ENCODE measurements around the gene ACVR1. TPM values are rescaled to one million over a fixed set of nuclear protein-coding genes. Genes with fewer than 3 reads are reported as not detected.
"Not testable (repeated sequence)": the region's sequence is repeated elsewhere in the genome, so short reads cannot be mapped to it uniquely, and the experiment has no call there.

ACVR1 gene
- total RNA-seq, 2 experiments from 2014 or later, result 6.4 to 7.1 TPM

DNA sequence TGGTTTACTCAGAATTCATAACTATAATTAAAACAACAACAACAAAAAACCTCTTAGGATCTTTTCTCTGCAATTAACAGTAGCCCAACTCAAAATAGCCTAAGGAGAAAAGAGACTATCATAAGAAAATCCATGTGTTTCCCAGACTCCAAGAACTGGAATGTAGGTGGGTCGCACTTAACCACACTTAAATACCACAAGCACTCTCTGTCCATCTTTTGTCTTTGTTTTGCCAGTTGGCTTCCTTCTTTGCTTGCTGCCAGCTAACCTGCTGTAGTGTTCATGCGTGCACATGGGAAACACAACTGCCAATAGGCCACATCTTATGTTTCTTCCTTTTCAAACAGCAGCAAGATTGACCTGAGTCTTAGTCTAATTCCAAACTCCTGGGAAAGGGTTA lies 24.1 kb upstream of the ACVR1 start:
- no peaks in the 10 kb centered on the region for H3K27me3 Mint-ChIP-seq
- H3K4me3 Mint-ChIP-seq, result no peak overlapping the region
- H3K9me3 Mint-ChIP-seq, result peaks cover 2% of the 10 kb centered on the region
- H3K36me3 Mint-ChIP-seq, result peaks cover 8% of the 10 kb centered on the region
- H3K4me1 Mint-ChIP-seq, result peaks cover 61% of the 10 kb centered on the region
- H3K27ac Mint-ChIP-seq, result peak overlapping the region; percentile 97
- no peak for DNase-seq

DNA sequence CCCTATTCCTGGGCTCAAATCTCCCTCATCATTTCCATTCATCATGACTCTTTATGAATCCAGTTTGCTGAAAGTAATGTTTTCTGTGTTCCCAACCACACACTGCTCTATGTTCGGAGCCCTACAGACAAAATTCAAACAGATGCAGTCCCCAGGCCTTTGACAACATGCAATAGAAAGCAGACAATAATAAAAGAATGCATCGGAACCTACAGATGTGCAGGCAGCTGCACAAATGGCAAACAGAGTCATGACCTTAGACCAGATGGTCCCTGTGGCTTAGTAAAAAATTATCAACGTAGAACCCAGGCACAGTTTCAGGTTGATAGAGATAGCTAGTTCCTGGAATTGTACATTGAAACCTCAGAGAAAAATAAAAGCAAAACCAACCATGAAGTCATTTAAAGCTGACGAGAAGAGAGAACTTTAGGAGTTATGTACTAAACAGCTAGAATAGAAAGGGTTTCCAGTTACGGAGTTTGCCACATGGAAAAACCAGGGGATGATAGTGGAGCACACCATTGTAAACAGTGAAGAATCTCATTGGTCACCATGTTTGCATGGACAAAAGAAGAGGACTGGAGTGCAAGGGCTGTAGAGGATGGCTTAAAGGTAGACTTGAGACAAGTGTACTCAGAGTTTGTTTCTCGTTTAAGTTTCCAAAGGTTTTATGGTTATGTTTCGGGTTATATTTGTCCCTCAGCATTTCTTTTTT lies 23.2 kb upstream of the ACVR1 start:
- Mint-ChIP-seq H3K4me1 (peaks cover 66% of the 10 kb centered on the region), H3K27me3 (no peaks in the 10 kb centered on the region), H3K9me3 (peaks cover 2% of the 10 kb centered on the region), H3K4me3 (peak overlapping the region; percentile 69), H3K36me3 (peaks cover 8% of the 10 kb centered on the region), H3K27ac (peak overlapping the region; percentile 97)
- DNase-seq, result peak; percentile 23

DNA sequence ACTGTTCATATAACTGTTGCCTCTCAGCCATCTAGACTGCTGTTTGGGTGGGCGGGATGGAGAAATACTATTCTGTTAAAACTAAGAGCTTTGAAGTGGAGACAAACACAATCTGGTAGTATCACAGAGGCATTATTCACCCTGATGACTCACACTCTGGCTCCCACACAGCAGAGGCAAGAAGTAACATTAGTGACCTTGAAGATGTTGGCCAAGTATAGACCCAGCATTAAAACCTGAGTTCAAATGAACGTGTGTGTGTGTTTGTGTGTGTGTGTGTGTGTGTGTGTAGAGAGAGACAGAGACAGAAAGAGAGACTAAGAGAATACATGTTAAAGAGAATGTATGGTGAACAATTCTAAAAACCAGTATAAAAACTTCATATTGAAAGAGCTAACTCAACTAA lies 22.5 kb upstream of the ACVR1 start:
- peaks cover 67% of the 10 kb centered on the region for H3K4me1 Mint-ChIP-seq
- no peaks in the 10 kb centered on the region for H3K27me3 Mint-ChIP-seq
- H3K9me3 Mint-ChIP-seq, result peaks cover 2% of the 10 kb centered on the region
- peaks cover 8% of the 10 kb centered on the region for H3K36me3 Mint-ChIP-seq
- peak overlapping the region; percentile 97 for H3K27ac Mint-ChIP-seq
- peak; percentile 74 for DNase-seq
- peak overlapping the region; percentile 38 for H3K4me3 Mint-ChIP-seq

DNA sequence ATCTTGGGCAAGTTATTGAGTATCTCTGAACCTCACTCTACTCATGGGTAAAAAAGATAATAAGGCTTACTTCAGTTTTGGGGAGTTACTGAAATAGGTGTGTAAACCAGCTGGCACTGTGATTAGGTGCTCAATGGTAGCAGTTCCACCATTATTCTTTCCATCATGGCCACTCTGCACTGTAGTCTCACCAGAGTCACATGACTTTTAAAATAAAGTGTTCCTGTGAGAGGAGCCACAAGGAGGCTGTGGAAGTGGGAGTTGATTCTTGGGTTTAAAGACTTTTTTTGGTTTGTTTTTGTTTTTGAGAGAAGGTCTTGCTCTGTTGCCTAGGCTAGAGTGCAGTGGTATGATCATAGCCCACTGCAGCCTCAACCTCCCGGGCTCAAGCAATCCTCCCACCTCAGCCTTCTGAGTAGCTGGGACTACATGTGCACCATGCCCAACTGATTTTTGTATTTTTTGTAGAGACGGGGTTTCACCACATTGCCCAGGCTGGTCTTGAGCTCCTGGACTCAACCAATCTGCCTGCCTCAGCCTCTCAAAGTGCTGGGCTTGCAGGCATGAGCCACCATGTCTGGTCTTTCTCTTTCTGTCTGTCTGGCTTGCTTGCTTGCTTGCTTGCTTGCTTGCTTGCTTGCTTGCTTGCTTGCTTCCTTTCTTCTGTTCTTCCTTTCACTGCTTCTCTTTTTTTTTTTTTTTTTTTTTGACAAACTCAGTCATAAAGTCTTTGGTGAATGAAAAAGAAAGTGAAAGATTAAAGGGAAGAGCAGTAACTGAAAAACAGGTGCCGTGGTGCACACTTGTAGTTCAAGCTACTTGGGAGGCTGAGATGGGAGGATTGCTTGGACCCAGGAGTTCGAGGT lies 21.2 kb upstream of the ACVR1 start:
- peak; percentile 34 for DNase-seq
- H3K36me3 Mint-ChIP-seq, result peaks cover 8% of the 10 kb centered on the region
- peaks cover 2% of the 10 kb centered on the region for H3K9me3 Mint-ChIP-seq
- H3K27ac Mint-ChIP-seq, result peak overlapping the region; percentile 97
- peak overlapping the region; percentile 82 for H3K4me3 Mint-ChIP-seq
- H3K27me3 Mint-ChIP-seq, result no peaks in the 10 kb centered on the region
- peaks cover 71% of the 10 kb centered on the region for H3K4me1 Mint-ChIP-seq

DNA sequence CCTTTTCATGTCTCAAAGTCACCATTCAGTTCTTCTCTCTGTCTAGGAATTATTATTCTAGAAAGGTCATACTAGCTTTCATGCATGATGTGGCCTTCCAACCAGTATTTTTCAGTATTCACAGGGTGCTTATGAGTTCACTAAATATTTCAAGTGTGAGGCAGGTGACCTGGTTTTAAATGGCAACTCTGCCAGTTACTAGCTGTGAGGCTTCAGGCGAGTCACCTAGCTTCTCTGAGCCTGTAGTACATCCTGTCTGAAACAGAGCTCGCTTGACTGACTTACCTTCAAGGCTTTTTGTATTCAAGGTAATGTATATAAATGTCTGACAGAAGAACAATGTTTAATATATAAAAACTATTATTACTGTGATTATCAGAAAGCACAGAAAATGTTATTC lies 19.4 kb upstream of the ACVR1 start:
- DNase-seq, result no peak
- Mint-ChIP-seq H3K27ac (no peak overlapping the region), H3K27me3 (no peaks in the 10 kb centered on the region), H3K4me3 (no peak overlapping the region), H3K36me3 (peaks cover 9% of the 10 kb centered on the region), H3K9me3 (peaks cover 2% of the 10 kb centered on the region), H3K4me1 (peaks cover 75% of the 10 kb centered on the region)

DNA sequence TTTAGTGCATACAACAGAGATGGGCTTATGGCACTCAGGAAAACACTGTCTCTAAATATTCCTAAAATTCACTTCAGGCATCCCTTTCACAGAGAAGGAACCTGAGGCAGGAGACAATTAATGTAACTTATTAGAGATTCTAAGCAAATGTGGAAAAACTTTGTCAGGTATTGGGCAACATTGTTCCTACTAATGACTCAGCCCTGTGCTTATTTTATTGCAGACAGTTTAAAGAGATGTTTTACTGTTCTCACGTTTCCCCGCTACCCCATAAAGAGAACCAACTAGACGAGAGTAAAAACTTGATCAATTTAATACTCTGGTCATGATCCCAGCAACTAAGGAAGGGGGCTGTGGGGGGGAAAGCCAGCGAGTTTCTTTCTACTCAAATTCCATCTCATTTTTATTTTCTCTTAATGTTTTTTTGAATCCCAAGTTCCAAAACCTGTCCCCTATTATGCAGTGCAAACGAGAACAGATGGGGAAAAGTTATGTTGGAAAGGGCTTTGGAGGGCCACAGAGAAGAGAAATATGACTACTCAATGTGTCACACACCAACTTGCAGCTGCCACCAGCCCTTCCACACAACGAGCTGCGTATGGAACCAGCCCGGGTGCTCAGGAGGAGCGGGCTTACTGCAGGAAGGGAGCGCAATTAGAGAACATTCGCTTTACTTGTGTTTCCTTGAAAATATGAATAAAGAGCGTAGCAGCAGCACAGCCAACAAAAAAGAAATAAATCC lies 18.7 kb upstream of the ACVR1 start:
- Mint-ChIP-seq H3K36me3 (peaks cover 7% of the 10 kb centered on the region), H3K4me3 (no peak overlapping the region), H3K27ac (no peak overlapping the region), H3K9me3 (peaks cover 2% of the 10 kb centered on the region), H3K4me1 (peaks cover 70% of the 10 kb centered on the region), H3K27me3 (no peaks in the 10 kb centered on the region)
- DNase-seq, result no peak

DNA sequence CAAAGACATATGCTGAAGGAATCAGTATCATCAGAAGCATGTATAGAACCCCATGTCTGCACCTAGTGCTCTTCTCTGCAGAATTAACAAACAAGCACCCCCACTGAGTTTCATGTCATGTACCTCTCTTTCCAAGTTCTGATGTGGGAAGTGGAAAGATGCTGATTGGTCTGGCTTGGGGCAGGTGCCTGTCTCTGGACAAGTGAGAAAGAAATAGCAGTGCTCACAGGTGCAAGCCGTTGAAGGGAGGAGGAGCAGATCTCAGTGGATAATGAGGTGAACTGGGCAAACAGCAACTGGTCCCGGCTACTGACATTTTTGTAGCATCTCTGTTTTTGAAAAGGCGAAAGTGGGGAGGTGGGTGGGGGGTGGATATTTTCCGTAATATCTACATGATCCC lies 17.5 kb upstream of the ACVR1 start:
- Mint-ChIP-seq H3K4me1 (peaks cover 58% of the 10 kb centered on the region), H3K27ac (no peak overlapping the region), H3K9me3 (peaks cover 2% of the 10 kb centered on the region), H3K36me3 (peaks cover 9% of the 10 kb centered on the region), H3K27me3 (no peaks in the 10 kb centered on the region), H3K4me3 (no peak overlapping the region)
- no peak for DNase-seq

DNA sequence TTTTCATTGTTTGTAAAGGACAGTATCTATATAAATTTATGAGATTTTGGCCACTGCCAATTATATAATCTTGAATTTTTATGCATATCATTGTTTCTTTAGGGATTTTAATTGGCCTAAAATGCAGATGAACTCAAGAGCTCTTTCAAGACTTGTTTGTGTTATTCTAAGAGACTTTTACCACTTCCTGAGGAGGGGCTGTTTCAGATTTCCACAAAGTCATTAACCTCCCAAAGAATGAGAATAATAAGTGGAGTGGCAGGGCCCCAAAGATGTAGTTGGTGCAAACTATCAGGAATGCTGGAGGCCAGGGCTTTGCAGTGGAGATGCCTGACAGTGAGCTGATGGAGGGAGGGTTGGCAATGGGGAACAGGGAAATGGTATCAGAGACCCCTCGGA lies 15.5 kb upstream of the ACVR1 start:
- no peak for DNase-seq
- Mint-ChIP-seq H3K9me3 (no peaks in the 10 kb centered on the region), H3K27me3 (no peaks in the 10 kb centered on the region), H3K36me3 (peaks cover 3% of the 10 kb centered on the region), H3K4me1 (peaks cover 48% of the 10 kb centered on the region), H3K27ac (peak overlapping the region; percentile 40), H3K4me3 (no peak overlapping the region)

DNA sequence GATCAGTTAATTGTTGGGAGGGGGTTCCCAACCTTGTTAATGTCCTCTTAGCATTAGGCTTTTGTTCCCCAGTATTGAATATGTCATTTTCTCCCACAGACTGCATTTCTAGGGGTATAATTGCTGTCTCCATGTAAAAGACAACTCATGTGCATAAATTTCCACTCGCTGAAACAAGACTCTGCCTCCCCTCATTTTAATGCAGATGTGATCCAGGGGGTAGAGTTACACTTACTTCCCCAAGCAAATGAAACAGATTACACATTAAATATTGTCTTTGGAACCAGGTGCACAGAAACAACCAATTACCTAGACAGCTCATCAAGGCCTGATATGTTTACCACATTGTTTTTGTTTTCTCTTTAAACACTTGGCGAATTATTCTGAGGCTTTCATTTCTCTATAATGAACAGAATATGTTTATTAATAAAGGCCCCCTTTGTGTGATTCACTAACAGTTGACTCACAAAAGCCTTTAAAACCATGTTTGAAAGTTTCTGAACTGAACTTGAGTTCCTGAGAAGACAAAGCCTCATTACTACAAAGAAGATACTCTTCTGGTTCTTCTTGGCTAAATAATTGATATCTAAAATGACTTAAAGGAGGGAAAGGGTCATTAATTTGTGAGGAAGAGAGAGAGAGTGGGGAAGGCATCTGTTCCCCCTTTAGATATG lies 15.0 kb upstream of the ACVR1 start:
- no peaks in the 10 kb centered on the region for H3K9me3 Mint-ChIP-seq
- peak overlapping the region; percentile 81 for H3K27ac Mint-ChIP-seq
- no peaks in the 10 kb centered on the region for H3K27me3 Mint-ChIP-seq
- no peak overlapping the region for H3K4me3 Mint-ChIP-seq
- no peak for DNase-seq
- H3K36me3 Mint-ChIP-seq, result peaks cover 3% of the 10 kb centered on the region
- peaks cover 42% of the 10 kb centered on the region for H3K4me1 Mint-ChIP-seq

DNA sequence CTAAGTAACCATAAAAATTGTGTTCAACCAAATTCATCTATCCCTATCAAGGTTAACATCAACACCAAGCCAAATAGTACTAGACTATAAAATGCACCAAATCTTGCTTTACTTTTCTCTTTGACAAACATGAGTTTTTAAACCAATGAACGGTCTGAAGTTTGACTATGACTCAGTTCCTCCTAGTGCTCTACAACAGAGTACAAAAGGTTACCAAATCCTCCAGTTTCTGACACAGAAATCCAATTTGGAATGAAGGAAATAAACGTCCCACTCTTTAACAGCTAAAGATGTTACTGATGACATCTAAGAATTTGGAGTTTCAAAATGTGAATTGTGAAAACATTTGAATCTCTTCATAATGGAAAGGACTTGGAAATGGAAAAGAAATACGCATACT lies 11.8 kb upstream of the ACVR1 start:
- no peak overlapping the region for H3K4me3 Mint-ChIP-seq
- no peaks in the 10 kb centered on the region for H3K27me3 Mint-ChIP-seq
- no peak for DNase-seq
- H3K9me3 Mint-ChIP-seq, result no peaks in the 10 kb centered on the region
- H3K4me1 Mint-ChIP-seq, result peaks cover 22% of the 10 kb centered on the region
- H3K27ac Mint-ChIP-seq, result no peak overlapping the region
- peaks cover 3% of the 10 kb centered on the region for H3K36me3 Mint-ChIP-seq

DNA sequence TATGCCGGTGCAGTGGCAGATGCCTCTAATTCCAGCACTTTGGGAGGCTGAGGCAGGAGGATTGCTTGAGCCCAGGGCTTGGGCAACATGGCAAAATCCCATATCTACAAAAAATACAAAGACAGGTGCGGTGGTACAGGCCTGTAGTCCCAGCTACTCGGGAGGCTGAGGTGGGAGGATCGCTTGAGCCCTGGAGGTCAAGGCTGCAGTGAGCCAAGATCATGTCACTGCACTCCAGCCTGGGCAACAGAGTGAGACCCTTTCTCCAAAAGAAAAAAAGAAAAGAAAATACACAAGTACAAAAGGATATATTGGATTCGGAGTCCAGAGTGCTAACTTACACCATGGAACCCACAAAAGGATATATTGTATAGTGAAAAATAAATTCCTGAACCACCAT lies 8.4 kb upstream of the ACVR1 start:
- H3K9me3 Mint-ChIP-seq, DNase-seq, H3K27me3 Mint-ChIP-seq, H3K4me1 Mint-ChIP-seq, H3K36me3 Mint-ChIP-seq, H3K4me3 Mint-ChIP-seq, H3K27ac Mint-ChIP-seq: not testable (repeated sequence)

DNA sequence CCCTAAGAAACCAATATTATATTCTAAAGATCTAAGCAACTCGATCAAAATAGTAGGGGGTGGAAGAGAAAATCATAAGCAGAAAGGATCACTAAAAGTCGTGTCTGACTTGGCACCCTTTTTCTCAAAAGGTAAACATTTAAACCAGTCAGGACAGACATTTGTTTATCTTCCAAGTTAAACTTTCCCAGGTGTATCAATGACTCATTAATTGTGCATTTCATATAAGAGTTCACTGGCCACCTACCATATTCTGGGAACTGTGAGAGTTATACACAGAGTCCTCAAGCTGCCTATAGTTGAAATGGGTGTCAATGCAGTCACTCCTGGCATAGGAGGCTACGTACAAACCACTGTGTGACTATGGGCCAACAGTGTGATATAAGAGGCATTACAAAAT lies 4.8 kb upstream of the ACVR1 start:
- Mint-ChIP-seq H3K4me1 (peaks cover 15% of the 10 kb centered on the region), H3K9me3 (no peaks in the 10 kb centered on the region), H3K4me3 (no peak overlapping the region), H3K36me3 (no peaks in the 10 kb centered on the region), H3K27ac (no peak overlapping the region), H3K27me3 (no peaks in the 10 kb centered on the region)
- DNase-seq, result no peak

DNA sequence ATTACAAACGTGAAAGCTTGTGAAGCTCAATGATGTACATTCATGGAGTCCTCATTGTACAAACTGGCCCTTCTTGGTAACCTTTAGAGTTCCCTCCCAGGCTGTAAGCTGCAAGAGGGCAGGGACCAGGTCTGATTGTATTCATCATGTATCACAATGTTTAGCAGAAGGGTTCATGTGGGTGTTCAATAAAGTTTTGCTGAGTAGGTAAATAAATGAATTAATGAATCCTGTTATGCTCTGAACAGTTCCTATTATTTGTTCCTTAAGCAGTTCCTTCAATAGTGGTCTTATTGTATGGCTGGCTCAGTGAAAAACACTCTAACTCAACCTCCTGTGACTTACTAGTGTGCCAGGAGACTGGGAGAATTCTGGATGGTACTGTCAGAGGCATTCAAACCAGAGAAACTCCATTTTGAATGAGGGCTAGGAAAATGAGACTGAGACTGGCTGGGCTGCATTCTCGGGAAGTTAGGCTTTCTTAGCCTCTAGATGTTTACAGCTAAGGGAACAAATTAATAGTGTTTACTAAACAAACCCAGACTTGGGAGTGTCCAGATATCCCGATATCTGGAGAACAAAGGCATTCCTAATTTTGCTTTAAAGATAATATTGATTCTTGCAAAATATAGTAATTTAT lies 1.8 kb upstream of the ACVR1 start:
- no peaks in the 10 kb centered on the region for H3K36me3 Mint-ChIP-seq
- no peak for DNase-seq
- no peak overlapping the region for H3K27ac Mint-ChIP-seq

DNA sequence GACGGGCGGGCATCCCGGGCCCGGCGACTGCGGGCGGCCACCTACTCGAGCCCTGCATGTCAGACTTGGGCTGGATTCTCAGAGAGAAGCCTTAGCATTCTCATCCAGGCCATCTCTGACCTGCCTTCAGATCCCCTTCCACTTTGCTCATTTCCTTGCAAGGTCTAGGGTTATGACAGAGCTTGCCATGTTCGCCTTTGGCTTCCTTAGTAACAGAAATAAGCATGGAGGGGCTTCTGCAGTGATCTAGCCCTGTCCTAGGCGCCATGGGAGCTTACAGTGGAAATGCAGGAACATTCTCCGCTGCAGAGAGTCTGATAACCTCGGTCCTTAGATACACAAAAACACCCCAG lies 632 bp upstream of the ACVR1 start:
- Mint-ChIP-seq H3K4me3 (peak overlapping the region; percentile 75), H3K27me3 (no peaks in the 10 kb centered on the region), H3K27ac (no peak overlapping the region), H3K4me1 (peaks cover 40% of the 10 kb centered on the region), H3K36me3 (no peaks in the 10 kb centered on the region), H3K9me3 (no peaks in the 10 kb centered on the region)
- no peak for DNase-seq

More for the DNA sequence above, 1.8 kb upstream of the ACVR1 start:
- H3K4me1 Mint-ChIP-seq, result peaks cover 33% of the 10 kb centered on the region
- H3K9me3 Mint-ChIP-seq, result no peaks in the 10 kb centered on the region
- H3K4me3 Mint-ChIP-seq, result peak overlapping the region; percentile 75
- H3K27me3 Mint-ChIP-seq, result no peaks in the 10 kb centered on the region

Data from activated naive CD8-positive, alpha-beta T cell treated with anti-CD3 and anti-CD28 coated beads for 36 hours (primary cell).